Middle frontal gyrus (tissue), 1 donor: ENCODE measurements around the gene MS4A4E.
"Not testable (repeated sequence)": the region's sequence is repeated elsewhere in the genome, so short reads cannot be mapped to it uniquely, and the experiment has no call there.

Source experiments
- DNase-seq: peaks from one replicate; pipeline ENCODE4 v3.0.0-alpha.2; 2015; ENCODE audit warnings: low spot score; ENCODE audit errors: extremely low spot score

MS4A4E gene

DNA sequence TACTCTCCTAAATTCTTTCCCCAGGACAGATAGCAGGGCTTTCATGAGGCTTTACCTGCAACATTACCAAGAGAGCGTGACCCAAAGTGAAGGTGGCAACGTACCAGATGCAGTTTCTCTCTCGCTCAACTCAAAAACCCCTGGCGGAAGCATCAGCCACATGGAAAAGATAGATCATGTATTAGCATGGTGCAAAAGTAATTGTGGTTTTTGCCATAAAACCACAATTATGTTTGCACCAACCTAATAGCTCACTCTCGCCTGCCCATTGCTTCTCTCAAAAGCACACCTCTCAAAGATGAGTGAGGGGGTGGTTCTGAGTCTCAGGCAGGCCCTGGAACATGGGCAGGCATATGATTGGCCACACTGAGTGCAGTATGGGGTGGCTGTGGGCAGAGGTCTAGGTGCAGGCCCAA is 67.1 kb downstream of the MS4A4E start:
- no peak for DNase-seq

DNA sequence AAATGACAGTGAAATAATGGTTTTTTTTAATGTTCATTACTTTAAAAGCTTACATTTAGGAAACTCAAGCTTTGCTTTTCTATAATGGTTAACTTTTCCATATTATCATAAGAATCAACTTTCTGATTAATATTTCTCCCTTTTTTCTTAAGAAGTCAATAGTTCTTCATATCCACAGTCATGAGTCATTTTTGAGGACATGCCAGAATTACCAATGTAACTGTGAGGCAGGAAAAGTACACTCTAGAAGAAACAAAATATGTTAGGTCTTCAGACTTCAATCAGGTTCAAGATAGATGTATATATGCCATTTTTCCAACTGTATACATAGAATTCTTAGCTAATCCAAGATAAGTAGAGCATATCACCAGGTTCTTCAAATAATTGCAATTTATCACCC is 70.9 kb downstream of the MS4A4E start:
- no peak for DNase-seq

DNA sequence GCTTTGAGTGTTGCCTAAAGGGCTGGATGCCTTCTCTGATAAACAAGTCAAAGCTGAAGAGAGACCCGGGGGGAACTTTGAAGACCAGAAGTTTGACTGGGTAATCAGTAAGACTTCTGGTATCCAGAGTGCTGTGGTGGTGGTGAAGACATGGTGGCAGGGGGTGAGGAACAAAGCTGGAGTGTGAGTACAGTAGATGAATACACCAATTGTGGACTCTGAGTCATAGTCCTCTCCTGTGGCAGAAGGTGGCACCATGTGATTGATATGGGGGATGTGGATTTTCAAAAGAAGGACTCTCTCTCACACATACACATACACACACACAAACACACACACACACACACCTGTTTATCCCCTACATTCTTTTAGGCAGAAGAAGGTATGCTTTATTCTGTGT is 72.4 kb downstream of the MS4A4E start:
- no peak for DNase-seq

DNA sequence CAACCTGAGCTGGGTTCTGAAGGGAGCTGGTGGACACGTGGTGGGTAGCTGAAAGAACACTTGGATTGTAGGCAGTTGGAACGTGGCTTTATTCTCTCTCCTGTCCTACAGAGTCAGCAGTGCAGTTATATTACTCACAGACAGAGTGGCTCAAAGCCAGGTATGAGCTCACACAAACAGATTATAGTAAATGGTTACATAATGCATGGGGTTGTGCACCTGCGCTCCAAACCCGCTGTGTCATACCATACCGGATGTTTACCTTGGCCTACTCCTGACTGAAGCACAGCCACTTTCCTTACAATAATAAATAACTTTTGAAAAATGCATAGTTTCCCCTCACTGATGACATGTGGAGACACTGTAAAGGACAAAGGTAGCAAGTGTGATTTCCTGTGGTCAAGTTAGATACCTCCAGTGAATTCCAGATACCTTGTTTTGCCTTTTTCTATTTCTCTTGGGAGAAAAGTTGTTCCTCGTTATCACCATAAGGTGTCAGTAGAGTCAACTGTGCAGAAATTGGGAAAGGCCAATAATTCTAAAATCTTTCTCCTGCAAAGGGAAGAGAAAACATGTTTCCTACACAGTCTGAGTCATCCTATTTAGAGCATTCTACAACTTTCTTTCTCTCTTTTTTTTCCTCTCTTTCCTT is 73.5 kb downstream of the MS4A4E start:
- no peak for DNase-seq

DNA sequence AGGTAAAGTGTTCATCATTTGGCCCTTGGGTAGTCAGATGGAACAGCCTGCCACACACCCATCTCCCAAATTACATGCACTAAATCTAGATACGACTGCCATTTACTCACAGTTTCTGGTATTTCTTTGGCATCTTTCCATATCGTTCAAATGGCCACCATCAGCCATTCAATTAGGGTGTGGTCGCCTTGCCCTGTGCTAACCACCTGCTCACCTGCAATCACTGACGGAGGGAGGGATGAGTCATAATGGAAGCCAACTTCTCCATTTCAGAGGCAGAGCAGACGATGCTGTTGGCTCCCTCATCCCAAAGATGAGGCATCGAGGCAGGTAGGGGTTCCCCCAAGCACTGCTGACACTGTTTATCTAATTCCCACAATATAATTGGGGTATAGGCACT is 74.6 kb downstream of the MS4A4E start:
- no peak for DNase-seq

DNA sequence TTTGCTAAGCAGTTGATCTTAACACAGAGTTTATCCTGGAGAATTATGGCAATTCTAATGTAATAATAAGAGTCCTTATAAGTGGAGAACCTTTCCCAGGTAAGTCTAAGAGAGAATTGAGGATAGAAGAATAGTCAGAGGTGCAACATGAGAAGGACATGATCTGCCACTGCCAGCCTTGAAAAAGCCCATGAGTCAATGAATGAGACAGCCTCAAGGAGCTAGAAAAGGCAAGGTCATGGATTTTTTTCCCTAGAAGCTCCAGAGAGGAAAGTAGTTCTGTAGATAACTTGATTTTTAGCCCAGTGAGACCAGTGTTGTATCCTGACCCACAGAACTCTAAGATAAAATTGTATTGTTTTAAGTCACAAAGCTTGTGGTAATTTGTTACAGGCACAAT is 77.0 kb downstream of the MS4A4E start:
- DNase-seq, result no peak

DNA sequence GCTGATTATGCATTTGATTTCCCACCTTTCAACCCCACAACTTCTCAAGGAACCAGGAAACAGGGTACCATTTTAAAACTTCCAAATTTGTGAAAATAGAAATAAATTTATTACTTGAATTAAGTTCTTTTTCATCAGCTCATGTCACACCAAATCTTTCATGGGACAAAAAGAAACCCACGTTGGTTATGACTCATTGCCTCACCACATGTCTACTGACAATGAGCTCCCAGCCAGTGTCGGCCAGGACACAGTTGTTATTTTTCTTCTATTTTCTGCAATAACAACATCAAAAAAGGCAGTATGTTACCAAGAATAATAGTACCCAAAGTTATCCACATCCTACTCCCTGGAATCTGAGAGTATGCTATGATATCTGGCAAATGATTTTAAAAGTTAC is 77.4 kb downstream of the MS4A4E start:
- no peak for DNase-seq

DNA sequence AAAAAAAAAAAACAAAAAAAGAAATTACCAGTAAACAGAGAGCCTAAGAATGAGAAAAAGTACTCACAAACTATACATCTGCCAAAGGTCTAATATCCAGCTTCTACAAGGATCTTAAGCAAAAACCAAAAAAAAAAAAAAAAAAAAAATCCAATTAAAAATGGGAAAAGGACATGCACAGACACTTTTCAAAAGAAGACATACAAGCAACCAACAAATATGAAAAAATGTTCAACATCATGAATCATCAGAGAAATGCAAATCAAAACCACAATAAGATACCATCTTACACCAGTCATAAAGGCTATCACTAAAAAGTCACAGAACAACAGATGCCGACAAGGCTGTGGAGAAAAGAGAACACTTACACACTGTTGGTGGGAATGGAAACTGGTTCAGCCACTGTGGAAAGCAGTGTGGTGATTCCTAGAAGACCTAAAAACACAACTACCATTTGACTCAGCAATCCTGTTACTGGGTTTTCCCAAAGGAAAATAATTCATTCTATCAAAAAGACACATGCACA is 78.3 kb downstream of the MS4A4E start:
- DNase-seq, result no peak

DNA sequence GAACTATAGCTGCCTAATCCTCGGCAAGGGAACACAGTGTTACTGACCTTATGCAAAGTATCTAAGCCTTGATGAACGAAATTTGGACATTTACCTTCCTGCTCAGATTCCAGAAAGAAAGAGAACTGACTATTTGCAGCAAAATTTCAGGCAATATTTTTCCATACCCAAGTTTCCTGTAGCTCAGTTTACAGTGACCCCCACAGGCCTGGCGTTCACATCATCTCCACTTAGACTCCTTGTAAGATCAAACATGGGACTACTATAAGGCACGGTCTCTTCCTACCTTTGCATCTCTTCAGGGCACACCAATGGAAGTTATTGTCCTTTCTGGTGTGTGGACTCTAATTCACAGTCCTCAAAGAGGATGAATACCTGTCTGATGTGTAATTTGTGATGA is 81.2 kb downstream of the MS4A4E start:
- no peak for DNase-seq

DNA sequence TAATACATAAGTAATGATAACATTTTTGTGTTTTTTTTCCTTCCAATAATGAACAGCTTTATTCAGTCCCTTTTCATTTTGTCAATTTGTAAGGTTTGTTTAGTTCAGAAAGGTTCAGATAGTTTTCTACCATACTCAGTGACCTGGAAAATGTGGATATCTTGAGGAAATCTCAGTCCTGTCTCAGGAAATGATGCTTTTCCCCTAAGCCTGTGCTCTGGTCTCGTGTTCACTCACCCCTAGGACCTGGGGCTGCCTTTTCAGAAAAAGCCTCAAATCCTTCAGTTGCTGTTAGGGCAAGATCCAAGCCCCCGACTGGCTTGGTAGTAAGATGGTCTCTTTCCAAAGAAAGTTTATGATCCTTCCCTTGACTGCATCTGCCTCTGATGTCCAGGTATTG is 81.8 kb downstream of the MS4A4E start:
- no peak for DNase-seq

DNA sequence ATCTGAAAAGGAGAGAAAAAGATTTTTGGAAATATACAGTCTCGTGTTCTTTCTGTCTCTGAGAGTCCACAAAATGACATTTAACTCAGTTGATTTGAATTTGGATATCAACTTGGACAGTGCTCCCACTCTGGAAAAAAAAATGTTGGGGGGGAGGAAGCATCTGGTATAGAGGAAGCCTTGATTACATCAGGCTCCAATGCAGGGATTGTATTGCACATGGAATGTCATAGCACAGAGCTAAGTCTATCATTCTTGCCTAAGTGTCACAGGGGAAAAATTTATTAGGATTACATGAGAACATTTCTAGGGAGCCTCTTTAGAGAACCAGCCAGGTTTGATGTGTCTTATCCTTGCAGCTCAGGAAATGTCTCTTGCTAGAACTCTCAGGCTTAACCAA is 83.1 kb downstream of the MS4A4E start:
- no peak for DNase-seq

DNA sequence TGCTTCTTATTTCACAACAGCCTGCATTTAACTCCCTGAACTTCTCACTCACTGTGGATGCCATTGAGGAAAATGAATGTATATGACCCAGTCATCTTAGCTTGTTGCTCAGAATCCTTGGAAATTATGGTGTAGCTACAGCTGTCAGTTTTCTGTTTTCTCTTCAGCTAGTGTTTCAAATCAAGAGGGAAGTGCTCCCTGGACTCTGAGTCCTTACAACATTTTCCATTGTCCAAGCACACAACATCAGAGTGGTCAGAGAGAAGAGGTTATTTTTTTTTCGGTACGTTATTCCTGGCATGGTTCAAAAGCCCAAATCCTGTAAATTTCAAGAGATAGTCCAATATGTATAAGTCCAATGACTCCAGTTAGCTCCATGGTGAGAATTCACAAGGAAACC is 83.7 kb downstream of the MS4A4E start:
- no peak for DNase-seq

DNA sequence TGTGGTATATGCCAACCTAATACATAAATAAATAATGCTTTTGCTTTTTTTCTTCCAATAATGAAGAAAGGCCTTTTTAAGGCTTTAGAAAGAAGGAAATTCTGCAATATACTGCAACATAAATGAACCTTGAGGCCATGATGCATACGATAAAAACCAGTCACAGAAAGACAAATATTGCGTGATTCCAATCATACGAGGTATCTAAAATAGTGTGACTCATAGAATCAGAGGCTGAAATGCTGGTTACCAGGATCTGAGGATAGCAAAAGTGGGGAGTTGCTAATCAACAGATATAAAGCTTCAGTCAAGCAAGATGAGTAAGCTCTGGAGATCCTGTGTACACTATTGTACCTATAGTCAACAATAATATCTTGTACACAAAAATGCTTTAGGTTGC is 84.3 kb downstream of the MS4A4E start:
- DNase-seq, result no peak

DNA sequence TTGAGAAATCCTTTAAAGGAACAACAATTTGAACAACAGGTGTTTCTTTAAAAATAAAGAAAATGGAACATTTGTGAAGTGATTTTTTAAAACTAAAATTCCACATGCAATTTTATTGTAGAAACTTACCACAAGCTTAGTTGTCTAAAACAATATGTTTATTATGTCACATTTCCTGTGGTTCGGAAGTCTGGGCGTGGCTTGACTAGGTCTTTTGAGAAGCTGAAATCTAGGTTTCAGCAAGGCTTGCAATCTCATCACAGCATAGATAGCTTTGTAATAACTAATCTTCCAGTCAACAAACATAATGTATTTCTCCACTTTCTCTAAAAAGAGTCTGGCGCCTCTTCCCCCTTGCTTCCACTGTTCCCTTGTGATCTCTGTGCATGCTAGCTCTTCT is 87.0 kb downstream of the MS4A4E start:
- no peak for DNase-seq

DNA sequence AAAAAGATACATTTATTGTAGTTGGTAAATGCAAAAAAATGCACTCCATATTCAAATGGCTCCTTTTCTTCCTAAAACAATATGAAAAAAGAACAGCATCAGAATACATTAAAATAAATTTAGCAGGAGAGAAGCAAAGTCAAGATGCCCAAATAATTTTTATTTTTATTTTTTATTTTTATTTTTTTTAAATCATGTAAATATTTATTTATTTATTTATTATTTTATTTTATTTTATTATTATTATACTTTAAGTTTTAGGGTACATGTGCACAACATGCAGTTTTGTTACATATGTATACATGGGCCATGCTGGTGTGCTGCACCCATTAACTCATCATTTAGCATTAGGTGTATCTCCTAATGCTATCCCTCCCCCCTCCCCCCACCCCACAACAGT is 90.2 kb downstream of the MS4A4E start:
- DNase-seq, result not testable (repeated sequence)

DNA sequence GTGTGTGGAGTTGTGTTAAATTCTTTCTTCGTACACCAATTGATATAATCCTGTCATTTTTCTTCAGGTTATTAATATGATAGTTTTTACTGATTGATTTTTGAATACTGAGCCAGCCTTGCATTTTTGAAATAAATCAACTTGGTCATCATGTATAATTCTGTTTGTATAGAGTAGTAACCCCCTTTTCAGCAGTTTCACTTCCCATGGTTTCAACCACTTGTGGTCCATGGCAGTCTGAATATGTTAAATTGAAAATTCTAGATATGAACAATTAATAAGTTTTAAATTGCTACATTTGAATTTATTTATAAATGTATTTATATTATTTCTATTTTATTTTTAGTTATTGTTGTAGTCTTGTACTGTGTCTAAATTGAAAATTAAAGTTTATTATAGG is 92.7 kb downstream of the MS4A4E start:
- DNase-seq, result no peak
